ENCODE measurements around the gene RUFY4. TPM values are rescaled to one million over a fixed set of nuclear protein-coding genes. Genes with fewer than 3 reads are reported as not detected.

The RUFY4 gene
- polyA plus RNA-seq, 1 experiment: not detected

DNA sequence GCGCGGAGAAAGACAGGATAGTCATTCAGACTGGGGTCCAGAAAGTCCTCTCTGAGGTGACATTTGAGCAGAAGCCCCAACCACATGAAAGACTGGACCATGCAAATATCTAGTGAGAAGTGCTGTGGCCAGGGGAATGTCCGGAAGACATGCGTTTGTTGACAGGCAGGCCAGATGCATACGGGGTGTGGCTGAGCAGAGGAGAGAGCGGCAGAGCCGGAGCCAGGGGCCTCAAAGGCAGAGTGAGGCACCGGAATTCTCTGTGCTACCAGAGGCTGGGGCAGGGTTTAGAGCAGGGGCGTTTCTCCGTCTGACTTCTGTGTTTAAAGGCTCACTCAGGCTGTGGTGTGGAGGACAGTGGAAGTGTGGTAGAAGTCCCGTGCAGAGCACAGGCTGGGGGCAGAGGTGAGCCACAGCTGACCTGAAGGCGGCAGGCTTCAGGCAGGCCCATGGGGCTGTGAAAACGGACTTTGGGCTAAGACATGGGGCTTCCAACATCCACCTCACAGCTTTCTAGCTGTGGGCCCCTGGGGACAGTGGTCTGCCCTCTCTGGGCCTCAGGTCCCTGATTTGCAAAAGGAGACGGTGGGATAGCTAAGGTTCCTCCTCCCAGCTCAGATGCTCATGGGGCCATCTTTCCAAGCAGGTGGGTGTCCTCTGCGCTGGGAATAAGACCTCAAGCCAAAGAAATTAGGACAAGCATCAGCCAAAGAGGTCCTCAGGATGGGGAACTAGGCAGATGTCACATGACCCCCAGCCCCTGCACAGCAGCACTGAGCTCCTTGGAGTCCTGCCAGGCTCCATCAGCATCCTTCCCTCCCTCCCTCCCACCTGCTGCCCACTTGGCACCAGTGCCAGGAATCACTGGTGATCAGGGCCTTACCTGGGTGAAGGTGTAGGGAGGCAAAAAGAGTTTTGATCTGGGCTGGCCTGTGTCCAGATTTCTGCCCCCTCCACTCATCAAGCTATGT, 11.2 kb downstream of the RUFY4 start:
- TF ChIP-seq, protein P1, sequence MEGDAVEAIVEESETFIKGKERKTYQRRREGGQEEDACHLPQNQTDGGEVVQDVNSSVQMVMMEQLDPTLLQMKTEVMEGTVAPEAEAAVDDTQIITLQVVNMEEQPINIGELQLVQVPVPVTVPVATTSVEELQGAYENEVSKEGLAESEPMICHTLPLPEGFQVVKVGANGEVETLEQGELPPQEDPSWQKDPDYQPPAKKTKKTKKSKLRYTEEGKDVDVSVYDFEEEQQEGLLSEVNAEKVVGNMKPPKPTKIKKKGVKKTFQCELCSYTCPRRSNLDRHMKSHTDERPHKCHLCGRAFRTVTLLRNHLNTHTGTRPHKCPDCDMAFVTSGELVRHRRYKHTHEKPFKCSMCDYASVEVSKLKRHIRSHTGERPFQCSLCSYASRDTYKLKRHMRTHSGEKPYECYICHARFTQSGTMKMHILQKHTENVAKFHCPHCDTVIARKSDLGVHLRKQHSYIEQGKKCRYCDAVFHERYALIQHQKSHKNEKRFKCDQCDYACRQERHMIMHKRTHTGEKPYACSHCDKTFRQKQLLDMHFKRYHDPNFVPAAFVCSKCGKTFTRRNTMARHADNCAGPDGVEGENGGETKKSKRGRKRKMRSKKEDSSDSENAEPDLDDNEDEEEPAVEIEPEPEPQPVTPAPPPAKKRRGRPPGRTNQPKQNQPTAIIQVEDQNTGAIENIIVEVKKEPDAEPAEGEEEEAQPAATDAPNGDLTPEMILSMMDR (IDR thresholded peaks at IDR 0.05; ENCODE audit: insufficient read depth, low read depth, low read length): no peak
- peaks cover 26% of the 10 kb centered on the region for H3K27me3 ChIP-seq (ENCODE audit: control insufficient read depth, insufficient read depth, low read length)
- no peaks in the 10 kb centered on the region for H3K36me3 ChIP-seq (ENCODE audit: control insufficient read depth, insufficient read depth, low read length)
- no peak for DNase-seq (ENCODE audit: low read depth)
- ChIA-PET CTCF (interaction anchor here (0.6 to 6.2 kb wide), 9 partner anchors 8 to 295 kb away, joined by 3 to 39 read pairs (median 3); partner anchors contain the start of gene RUFY4), POLR2A (no interaction called here)
- no peak overlapping the region for H3K4me3 ChIP-seq (ENCODE audit: low read depth, low read length)

DNA sequence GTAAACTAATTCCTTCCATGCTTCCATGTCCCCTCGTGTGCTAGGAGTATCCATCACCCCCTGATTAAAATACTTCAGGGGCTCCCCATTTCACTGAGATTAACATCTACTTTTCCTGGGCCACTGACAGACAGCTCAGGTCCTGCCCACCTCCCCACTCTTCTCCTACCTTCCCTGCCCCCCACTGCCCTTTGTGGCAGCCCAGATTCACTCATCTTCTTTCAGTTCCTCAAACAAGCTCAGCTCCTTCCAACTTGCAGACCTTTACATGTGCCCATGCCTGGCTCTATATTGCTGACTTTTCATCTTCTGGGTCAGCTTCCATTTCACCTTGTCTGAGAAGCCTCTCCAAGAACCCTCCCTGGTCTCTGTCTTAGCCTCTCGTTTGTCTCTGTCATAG, 12.0 kb downstream of the RUFY4 start:
- TF ChIP-seq, protein P1 (IDR thresholded peaks at IDR 0.05; ENCODE audit: insufficient read depth, low read depth, low read length): no peak
- no peak overlapping the region for H3K4me3 ChIP-seq (ENCODE audit: low read depth, low read length)
- no peak for DNase-seq (ENCODE audit: low read depth)
- peaks cover 25% of the 10 kb centered on the region for H3K27me3 ChIP-seq (ENCODE audit: control insufficient read depth, insufficient read depth, low read length)
- H3K36me3 ChIP-seq (ENCODE audit: control insufficient read depth, insufficient read depth, low read length): no peaks in the 10 kb centered on the region
- ChIA-PET POLR2A (no interaction called here), CTCF (interaction anchor here (0.6 to 6.2 kb wide), 10 partner anchors 9 to 295 kb away, joined by 3 to 39 read pairs (median 3); partner anchors contain the start of gene RUFY4)

DNA sequence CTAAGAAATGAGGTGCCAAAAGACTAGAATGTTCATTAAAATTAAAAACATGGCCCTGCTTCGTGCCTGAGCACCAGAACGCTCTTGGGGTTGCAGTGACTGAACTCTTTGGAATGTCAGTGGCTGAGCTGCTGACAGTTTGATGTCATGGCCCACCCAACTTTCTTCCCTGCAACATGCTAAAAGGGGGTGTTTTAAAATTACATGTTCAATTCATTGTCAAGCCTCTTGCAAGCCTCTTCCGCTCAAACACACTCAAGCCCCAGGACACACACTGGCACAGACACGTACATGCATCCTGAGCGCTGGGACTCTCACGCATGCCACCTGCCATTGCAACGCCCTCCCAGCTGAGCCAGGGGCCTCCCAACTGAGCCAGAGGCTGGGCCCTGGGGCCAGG, 12.6 kb downstream of the RUFY4 start:
- POLR2A ChIA-PET: no interaction called here
- Histone ChIP-seq H3K4me3 (ENCODE audit: low read depth, low read length) (no peak overlapping the region), H3K36me3 (ENCODE audit: control insufficient read depth, insufficient read depth, low read length) (no peaks in the 10 kb centered on the region), H3K27me3 (ENCODE audit: control insufficient read depth, insufficient read depth, low read length) (peaks cover 20% of the 10 kb centered on the region)
- TF ChIP-seq, protein P1 (IDR thresholded peaks at IDR 0.05; ENCODE audit: insufficient read depth, low read depth, low read length): no peak
- DNase-seq (ENCODE audit: low read depth): peak; percentile 94
- CTCF ChIA-PET: interaction anchor here (0.9 to 6.2 kb wide), 8 partner anchors 10 to 629 kb away, joined by 3 to 39 read pairs (median 3); partner anchors contain the start of genes RUFY4 and TTLL4

DNA sequence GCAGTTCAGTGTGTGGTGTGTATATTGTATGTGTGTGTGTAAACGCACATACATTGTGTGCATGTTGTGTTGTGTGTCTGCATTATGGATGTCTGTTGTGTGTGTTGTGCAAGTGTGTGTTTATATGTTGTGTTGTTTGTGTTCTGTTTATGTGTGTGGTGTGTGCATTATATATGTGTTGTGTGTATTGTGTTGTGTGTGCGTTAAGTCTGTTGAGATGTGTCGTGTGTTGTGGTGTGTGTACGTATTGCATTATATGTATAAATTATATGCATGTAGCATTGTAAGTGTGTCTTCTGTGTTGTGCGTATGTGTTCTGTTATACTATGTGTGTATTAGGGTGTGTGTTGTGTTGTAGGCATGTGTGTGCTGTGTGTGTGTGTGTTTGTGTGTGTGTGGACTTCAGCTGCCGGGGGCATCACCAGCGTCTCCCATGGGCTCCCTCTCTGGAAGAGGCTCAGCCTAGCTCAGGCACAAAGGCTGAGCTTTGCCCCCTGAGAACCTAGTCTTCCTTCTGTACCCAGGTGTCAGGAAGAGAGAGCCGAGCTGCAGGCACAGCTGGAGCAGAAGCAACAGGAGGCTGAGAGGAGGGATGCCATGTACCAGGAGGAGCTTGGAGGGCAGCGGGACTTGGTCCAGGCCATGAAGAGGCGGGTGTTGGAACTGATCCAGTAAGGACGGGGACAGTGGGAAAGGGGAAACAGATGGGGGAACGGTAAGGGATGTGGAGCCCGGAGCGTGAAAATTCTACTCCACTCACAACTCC, 13.7 kb downstream of the RUFY4 start:
- Histone ChIP-seq H3K36me3 (ENCODE audit: control insufficient read depth, insufficient read depth, low read length) (no peaks in the 10 kb centered on the region), H3K27me3 (ENCODE audit: control insufficient read depth, insufficient read depth, low read length) (peaks cover 15% of the 10 kb centered on the region), H3K4me3 (ENCODE audit: low read depth, low read length) (no peak overlapping the region)
- ChIA-PET POLR2A (no interaction called here), CTCF (interaction anchor here (0.6 to 6.2 kb wide), 3 partner anchors 14 to 628 kb away, joined by 3 to 39 read pairs (median 3); partner anchors contain the start of genes RUFY4 and TTLL4)
- DNase-seq (ENCODE audit: low read depth): no peak
- TF ChIP-seq, protein P1 (IDR thresholded peaks at IDR 0.05; ENCODE audit: insufficient read depth, low read depth, low read length): no peak

DNA sequence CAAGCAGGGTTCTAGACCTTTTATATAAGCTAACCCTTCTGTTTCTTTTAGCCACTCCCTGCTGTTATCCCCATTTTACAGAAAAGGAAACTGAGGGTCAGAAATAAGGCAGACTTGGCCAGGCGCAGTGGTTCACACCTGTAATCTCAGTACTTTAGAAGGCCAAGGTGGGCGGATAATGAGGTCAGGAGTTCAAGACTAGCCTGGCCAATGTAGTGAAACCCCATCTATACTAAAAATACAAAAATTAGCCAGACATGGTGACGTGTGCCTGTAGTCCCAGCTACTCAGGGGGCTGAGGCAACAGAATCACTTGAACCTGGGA, 14.3 kb downstream of the RUFY4 start:
- DNase-seq (ENCODE audit: low read depth): no peak
- ChIA-PET POLR2A (no interaction called here), CTCF (interaction anchor here (0.6 kb wide), 1 partner anchor 171 kb away, joined by 3 read pairs; no protein-coding TSS in a partner anchor)
- Histone ChIP-seq H3K36me3 (ENCODE audit: control insufficient read depth, insufficient read depth, low read length) (no peaks in the 10 kb centered on the region), H3K27me3 (ENCODE audit: control insufficient read depth, insufficient read depth, low read length) (peaks cover 17% of the 10 kb centered on the region), H3K4me3 (ENCODE audit: low read depth, low read length) (no peak overlapping the region)
- TF ChIP-seq, protein P1 (IDR thresholded peaks at IDR 0.05; ENCODE audit: insufficient read depth, low read depth, low read length): no peak

Measured in BJ (cell line).